Measurements from ENCODE around the gene ZNF350. TPM values are rescaled to one million over a fixed set of nuclear protein-coding genes. Genes with fewer than 3 reads are reported as not detected.
"Not testable (repeated sequence)": the region's sequence is repeated elsewhere in the genome, so short reads cannot be mapped to it uniquely, and the experiment has no call there.

The ZNF350 gene
- total and polyA plus RNA-seq, 2 donors (not counting 1 experiment from before 2014, with no cell fraction given): 6.0 to 50.2 TPM

- intact Hi-C loops (cut with micrococcal nuclease): no loop called here
- Histone ChIP-seq H3K9ac (ENCODE audit: low read length) (no peak overlapping the region), H3K4me2 (replicated peaks; ENCODE audit: low read depth, low read length, poor library complexity, severe bottlenecking) (no peak overlapping the region), H3K27ac (ENCODE audit: low read length in 2 of 2) (no peak overlapping the region), H3K4me1 (ENCODE audit: control insufficient read depth in 2 of 2, insufficient read depth in 2 of 2, low read length in 2 of 2) (no peaks in the 10 kb centered on the region), H3K79me2 (ENCODE audit: control insufficient read depth, insufficient read depth, low read length) (no peaks in the 10 kb centered on the region), H3K36me3 (replicated peaks in 1 of 2; ENCODE audit: control extremely low read depth in 1 of 2, control insufficient read depth in 1 of 2, extremely low read depth in 1 of 2, insufficient read depth in 2 of 2, low read length in 1 of 2) (peaks cover 5 to 10% of the 10 kb centered on the region in 2 experiments), H3K9me3 (ENCODE audit: control extremely low read depth in 1 of 3, control insufficient read depth in 2 of 3, insufficient read depth in 1 of 3, low read length in 2 of 3) (peaks cover 13 to 68% (median 52%) of the 10 kb centered on the region in 3 donors), H4K20me1 (ENCODE audit: control insufficient read depth, insufficient read depth, low read length, poor library complexity, severe bottlenecking) (no peaks in the 10 kb centered on the region), H3K4me3 (ENCODE audit: control extremely low read depth in 1 of 5, extremely low read depth in 1 of 5, insufficient read depth in 1 of 5, low read depth in 2 of 5, low read length in 4 of 5) (no peak overlapping the region), H2AFZ (ENCODE audit: insufficient read depth, low read depth, low read length, poor library complexity, severe bottlenecking) (no peak overlapping the region), H3K27me3 (replicated peaks in 1 of 4; ENCODE audit: control extremely low read depth in 1 of 4, control insufficient read depth in 3 of 4, insufficient read depth in 4 of 4, low read length in 3 of 4) (no peaks in the 10 kb centered on the region)
- no CpG with 5 or more reads among the region's 4 CpGs for WGBS (ENCODE audit: insufficient coverage)
- TF ChIP-seq CTCF (IDR thresholded peaks at IDR 0.05): no peak
- TF ChIP-seq EZH2 (IDR thresholded peaks at IDR 0.05; ENCODE audit: borderline replicate concordance, insufficient read depth, low read depth, low read length, poor library complexity, severe bottlenecking): no peak
- Mint-ChIP-seq H3K9me3 (ENCODE audit: insufficient read depth) (peaks cover 49% of the 10 kb centered on the region), H3K4me3 (no peak overlapping the region), H3K4me1 (no peaks in the 10 kb centered on the region), H3K27me3 (no peaks in the 10 kb centered on the region), H3K27ac (no peak overlapping the region)
- ATAC-seq (ENCODE audit: low read depth) (no peak), DNase-seq (no peak)
- CTCF ChIA-PET: no interaction called here
- POLR2A ChIA-PET: interaction anchor here (0.8 kb wide), 1 partner anchor 168 kb away, joined by 4 read pairs; no protein-coding TSS in a partner anchor
Measured at GRCh38 chr19:51959791-51960190, 26.8 kb downstream of the ZNF350 start.

GRCh38 chr19:51957846-51958245 is 28.8 kb downstream of the ZNF350 start:
- H2AFZ ChIP-seq (ENCODE audit: insufficient read depth, low read depth, low read length, poor library complexity, severe bottlenecking); H3K27me3 Mint-ChIP-seq; ATAC-seq (ENCODE audit: low read depth); H3K36me3 ChIP-seq (replicated peaks in 1 of 2; ENCODE audit: control extremely low read depth in 1 of 2, control insufficient read depth in 1 of 2, extremely low read depth in 1 of 2, insufficient read depth in 2 of 2, low read length in 1 of 2); H3K4me1 ChIP-seq (ENCODE audit: control insufficient read depth in 2 of 2, insufficient read depth in 2 of 2, low read length in 2 of 2); H3K79me2 ChIP-seq (ENCODE audit: control insufficient read depth, insufficient read depth, low read length); CTCF ChIA-PET; H3K4me1 Mint-ChIP-seq; H3K9ac ChIP-seq (ENCODE audit: low read length); H3K4me3 Mint-ChIP-seq; H3K27ac Mint-ChIP-seq; H3K27ac ChIP-seq (ENCODE audit: low read length in 2 of 2); DNase-seq; H4K20me1 ChIP-seq (ENCODE audit: control insufficient read depth, insufficient read depth, low read length, poor library complexity, severe bottlenecking); H3K4me3 ChIP-seq (ENCODE audit: control extremely low read depth in 1 of 5, extremely low read depth in 1 of 5, insufficient read depth in 1 of 5, low read depth in 2 of 5, low read length in 4 of 5); POLR2A ChIA-PET; H3K27me3 ChIP-seq (replicated peaks in 1 of 4; ENCODE audit: control extremely low read depth in 1 of 4, control insufficient read depth in 3 of 4, insufficient read depth in 4 of 4, low read length in 3 of 4); H3K4me2 ChIP-seq (replicated peaks; ENCODE audit: low read depth, low read length, poor library complexity, severe bottlenecking); intact Hi-C loops (cut with micrococcal nuclease): not testable (repeated sequence)
- H3K9me3 ChIP-seq (ENCODE audit: control extremely low read depth in 1 of 3, control insufficient read depth in 2 of 3, insufficient read depth in 1 of 3, low read length in 2 of 3): peaks cover 9 to 55% (median 47%) of the 10 kb centered on the region in 3 donors
- WGBS (ENCODE audit: insufficient coverage): 100% methylated on average over 1 of the region's 4 CpGs
- peaks cover 48% of the 10 kb centered on the region for H3K9me3 Mint-ChIP-seq (ENCODE audit: insufficient read depth)
